AG10803 (cell line): ENCODE measurements around the gene DAD1.

Experiments
- DNase-seq: peaks from one replicate; pipeline ENCODE4 v3.0.0; 2010; ENCODE audit warnings: low read depth
- H3K4me3 ChIP-seq: 2 replicates; pipeline ENCODE4 v1.5.1; 2011; ENCODE audit warnings: mild to moderate bottlenecking, low read length, control low read depth
- CTCF ChIP-seq: conservative IDR thresholded peaks from 2 replicates; pipeline ENCODE4 v1.5.1; 2011; ENCODE audit warnings: mild to moderate bottlenecking, low read length, control low read depth, inconsistent platforms

Gene DAD1

GRCh38 chr14:22610931-22611330 lies 21.9 kb upstream of the DAD1 start:
- no peak for TF ChIP-seq CTCF
- no peak overlapping the region for H3K4me3 ChIP-seq
- DNase-seq, result peak; percentile 67

GRCh38 chr14:22607291-22607690 lies 18.3 kb upstream of the DAD1 start:
- peak; percentile 74 for DNase-seq
- no peak overlapping the region for H3K4me3 ChIP-seq

GRCh38 chr14:22606380-22606779 lies 17.4 kb upstream of the DAD1 start:
- TF ChIP-seq CTCF, result no peak
- no peak overlapping the region for H3K4me3 ChIP-seq
- DNase-seq, result no peak

More at GRCh38 chr14:22607291-22607690, 18.3 kb upstream of the DAD1 start:
- no peak for TF ChIP-seq CTCF

GRCh38 chr14:22602862-22603261 lies 13.8 kb upstream of the DAD1 start:
- no peak for TF ChIP-seq CTCF
- no peak overlapping the region for H3K4me3 ChIP-seq
- no peak for DNase-seq

GRCh38 chr14:22601996-22602395 lies 13.0 kb upstream of the DAD1 start:
- no peak overlapping the region for H3K4me3 ChIP-seq
- TF ChIP-seq CTCF, result no peak
- DNase-seq, result no peak

GRCh38 chr14:22601456-22601855 lies 12.4 kb upstream of the DAD1 start:
- H3K4me3 ChIP-seq, result no peak overlapping the region
- no peak for DNase-seq
- no peak for TF ChIP-seq CTCF

- no peak for DNase-seq
- no peak overlapping the region for H3K4me3 ChIP-seq
- no peak for TF ChIP-seq CTCF
These were observed 11.0 kb upstream of the DAD1 start for GRCh38 chr14:22600027-22600426.
